ENCODE measurements around the gene CD58. TPM values are rescaled to one million over a fixed set of nuclear protein-coding genes. Genes with fewer than 3 reads are reported as not detected.
A peak's percentile ranks its signal among the peaks of the same experiment; 100 is the strongest.

Gene CD58
- total and polyA plus RNA-seq, 11 donors: 19.6 to 45.8 (median 30.8) TPM

- H3K4me3 ChIP-seq: no peak overlapping the region
- no peaks in the 10 kb centered on the region for H3K9me3 ChIP-seq
- H3K36me3 ChIP-seq: no peaks in the 10 kb centered on the region
- H3K4me1 ChIP-seq: peaks cover 0 to 58% (median 27%) of the 10 kb centered on the region in 12 donors
- H3K27me3 ChIP-seq: no peaks in the 10 kb centered on the region
- intact Hi-C loops (cut with DNase I): loop anchor here in 2 of 10 donors (5.0 to 10.0 kb wide), 2 partner anchors 127 to 690 kb away; no protein-coding TSS in a partner anchor
- WGBS, 4 donors: 88 to 95% (median 93%) methylated on average over 12 of the region's 12 CpGs
- H3K27ac ChIP-seq: peak overlapping the region in 1 of 12 donors; percentile 14
- DNase-seq (peak in 1 of 5 donors; percentile 34), ATAC-seq (no peak)
- TF ChIP-seq CTCF (IDR thresholded peaks at IDR 0.05): no peak
- TF ChIP-seq POLR2A (IDR thresholded peaks at IDR 0.05): no peak
Measured at GRCh38 chr1:116494353-116494692, 76.5 kb downstream of the CD58 start.

GRCh38 chr1:116493484-116494352 is 77.1 kb downstream of the CD58 start:
- intact Hi-C loops (cut with DNase I): loop anchor here in 2 of 10 donors (5.0 to 10.0 kb wide), 2 partner anchors 126 to 689 kb away; no protein-coding TSS in a partner anchor
- no peak overlapping the region for H3K4me3 ChIP-seq
- no peak for ATAC-seq
- no peaks in the 10 kb centered on the region for H3K9me3 ChIP-seq
- peaks cover 0 to 58% (median 25%) of the 10 kb centered on the region in 12 donors for H3K4me1 ChIP-seq
- 95 to 97% (median 96%) methylated on average over 29 of the region's 29 CpGs for WGBS, 4 donors
- H3K36me3 ChIP-seq: no peaks in the 10 kb centered on the region
- H3K27me3 ChIP-seq: no peaks in the 10 kb centered on the region
- no peak overlapping the region for H3K27ac ChIP-seq
- no peak for TF ChIP-seq CTCF (IDR thresholded peaks at IDR 0.05)
- TF ChIP-seq POLR2A (IDR thresholded peaks at IDR 0.05): no peak
- DNase-seq: peak in 1 of 5 donors; percentile 55

GRCh38 chr1:116493036-116493435 is 77.8 kb downstream of the CD58 start:
- Histone ChIP-seq H3K36me3 (no peaks in the 10 kb centered on the region), H3K9me3 (no peaks in the 10 kb centered on the region), H3K27ac (no peak overlapping the region), H3K4me3 (no peak overlapping the region), H3K27me3 (no peaks in the 10 kb centered on the region), H3K4me1 (peaks cover 0 to 53% (median 23%) of the 10 kb centered on the region in 12 donors)
- ATAC-seq: no peak
- TF ChIP-seq CTCF (IDR thresholded peaks at IDR 0.05) (no peak), POLR2A (IDR thresholded peaks at IDR 0.05) (no peak)
- no peak for DNase-seq
- intact Hi-C loops (cut with DNase I): loop anchor here in 2 of 10 donors (5.0 to 10.0 kb wide), 2 partner anchors 126 to 688 kb away; no protein-coding TSS in a partner anchor
- WGBS, 4 donors: 96 to 99% (median 98%) methylated on average over 7 of the region's 7 CpGs

- intact Hi-C loops (cut with DNase I): loop anchor here in 2 of 10 donors (5.0 to 10.0 kb wide), 2 partner anchors 125 to 688 kb away; no protein-coding TSS in a partner anchor
- peaks cover 0 to 47% (median 22%) of the 10 kb centered on the region in 12 donors for H3K4me1 ChIP-seq
Measured at GRCh38 chr1:116492358-116492811, 78.4 kb downstream of the CD58 start.

More at GRCh38 chr1:116492358-116492811, 78.4 kb downstream of the CD58 start:
- ATAC-seq (no peak), DNase-seq (no peak)
- WGBS, 4 donors: 64 to 72% (median 70%) methylated on average over 4 of the region's 4 CpGs
- H3K27me3 ChIP-seq: no peaks in the 10 kb centered on the region
- no peak overlapping the region for H3K4me3 ChIP-seq
- H3K9me3 ChIP-seq: no peaks in the 10 kb centered on the region
- no peaks in the 10 kb centered on the region for H3K36me3 ChIP-seq
- H3K27ac ChIP-seq: no peak overlapping the region
- TF ChIP-seq CTCF (IDR thresholded peaks at IDR 0.05) (no peak), POLR2A (IDR thresholded peaks at IDR 0.05) (no peak)
